Adrenal gland (tissue), 5 donors: ENCODE results near the gene PLAU.

Experiments
- POLR2A ChIP-seq, 2 donors: fragments of 450-650 bp; IDR thresholded peaks; one replicate each; pipeline ENCODE4 v1.6.1; 2017; ENCODE audit warnings: antibody characterized with exemption in 2 of 2, mild to moderate bottlenecking in 2 of 2, moderate library complexity in 1 of 2
- TF ChIP-seq, protein P1 (sequence below), 6 experiments: fragments of 450-650 bp in 4 of 6; fragments of 200-600 bp in 2 of 6; sonication (generic) in 1 of 6; IDR thresholded peaks; 1 replicate in 5 of 6; 2 replicates in 1 of 6; pipeline versions ENCODE4 v1.5.1 to v1.8.0; 2016 to 2021; ENCODE audit warnings: antibody characterized with exemption in 6 of 6, mild to moderate bottlenecking in 2 of 6, moderate library complexity in 1 of 6
- donor health status: DM: no; HTN: no; CAD: no.

DNA sequence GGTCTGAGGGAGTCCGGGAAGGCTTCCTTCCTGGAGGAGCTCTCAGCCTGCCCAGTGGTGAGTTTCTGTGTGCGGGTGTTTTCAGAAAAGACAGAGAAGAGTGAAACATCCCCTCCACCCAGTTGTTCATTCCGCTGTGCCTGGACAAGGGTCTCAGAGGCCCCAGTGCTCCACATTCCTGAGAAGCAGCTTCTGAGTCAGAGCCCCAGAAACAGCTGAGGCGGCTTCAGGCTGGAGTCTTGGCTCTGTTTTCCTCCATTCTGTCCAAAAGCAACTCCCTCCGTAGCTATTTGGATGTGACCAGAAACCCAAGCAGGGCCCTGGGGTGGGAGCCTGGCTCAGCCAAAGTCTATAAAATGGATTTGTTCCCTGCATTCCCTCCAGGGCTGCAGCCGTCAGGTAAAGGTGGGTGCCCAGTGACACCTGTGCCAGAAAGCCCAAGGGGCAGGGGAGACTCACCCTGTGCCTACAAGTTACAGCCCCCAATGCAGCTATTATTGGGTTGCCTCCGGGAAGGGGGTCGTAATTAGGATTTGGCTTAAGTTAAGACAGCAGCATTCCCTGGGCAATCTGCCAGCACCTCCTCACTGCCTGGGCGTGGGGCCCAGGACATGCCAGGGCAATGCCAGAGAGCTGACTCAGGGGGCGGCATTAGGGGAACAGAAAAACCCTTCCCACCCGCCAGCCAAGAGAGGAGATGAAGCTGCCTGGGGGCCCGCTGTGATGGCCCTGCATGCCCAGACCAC lies 23.5 kb upstream of the PLAU start:
- TF ChIP-seq, protein P1, sequence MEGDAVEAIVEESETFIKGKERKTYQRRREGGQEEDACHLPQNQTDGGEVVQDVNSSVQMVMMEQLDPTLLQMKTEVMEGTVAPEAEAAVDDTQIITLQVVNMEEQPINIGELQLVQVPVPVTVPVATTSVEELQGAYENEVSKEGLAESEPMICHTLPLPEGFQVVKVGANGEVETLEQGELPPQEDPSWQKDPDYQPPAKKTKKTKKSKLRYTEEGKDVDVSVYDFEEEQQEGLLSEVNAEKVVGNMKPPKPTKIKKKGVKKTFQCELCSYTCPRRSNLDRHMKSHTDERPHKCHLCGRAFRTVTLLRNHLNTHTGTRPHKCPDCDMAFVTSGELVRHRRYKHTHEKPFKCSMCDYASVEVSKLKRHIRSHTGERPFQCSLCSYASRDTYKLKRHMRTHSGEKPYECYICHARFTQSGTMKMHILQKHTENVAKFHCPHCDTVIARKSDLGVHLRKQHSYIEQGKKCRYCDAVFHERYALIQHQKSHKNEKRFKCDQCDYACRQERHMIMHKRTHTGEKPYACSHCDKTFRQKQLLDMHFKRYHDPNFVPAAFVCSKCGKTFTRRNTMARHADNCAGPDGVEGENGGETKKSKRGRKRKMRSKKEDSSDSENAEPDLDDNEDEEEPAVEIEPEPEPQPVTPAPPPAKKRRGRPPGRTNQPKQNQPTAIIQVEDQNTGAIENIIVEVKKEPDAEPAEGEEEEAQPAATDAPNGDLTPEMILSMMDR (IDR thresholded peaks at IDR 0.05): peak in 2 of 6 experiments; percentile 10 to 14
- TF ChIP-seq POLR2A (IDR thresholded peaks at IDR 0.05): no peak
